ENCODE data around the gene GIPC3. TPM values are rescaled to one million over a fixed set of nuclear protein-coding genes. Genes with fewer than 3 reads are reported as not detected.

GIPC3 gene
- total and polyA plus RNA-seq, 5 donors = 0.89 to 2.1 (median 1.2) TPM

GRCh38 chr19:3631053-3631861, 46.0 kb downstream of the GIPC3 start:
- 91% methylated on average over 43 of the region's 43 CpGs for WGBS
- Histone ChIP-seq H3K27ac (ENCODE audit: low read length) (no peak overlapping the region), H3K27me3 (ENCODE audit: control insufficient read depth, insufficient read depth) (no peaks in the 10 kb centered on the region), H3K4me3 (ENCODE audit: low read length) (no peak overlapping the region), H3K9me3 (ENCODE audit: control insufficient read depth, low read length) (no peaks in the 10 kb centered on the region), H3K4me1 (ENCODE audit: control insufficient read depth, insufficient read depth, low read length) (no peaks in the 10 kb centered on the region)
- DNase-seq = peak in 1 of 3 donors; percentile 59
- ATAC-seq = no peak
- intact Hi-C loops (cut with DNase I) = no loop called here

GRCh38 chr19:3632098-3632497, 46.8 kb downstream of the GIPC3 start:
- Histone ChIP-seq H3K4me1 (ENCODE audit: control insufficient read depth, insufficient read depth, low read length) (no peaks in the 10 kb centered on the region), H3K27ac (ENCODE audit: low read length) (no peak overlapping the region), H3K9me3 (ENCODE audit: control insufficient read depth, low read length) (no peaks in the 10 kb centered on the region), H3K27me3 (ENCODE audit: control insufficient read depth, insufficient read depth) (no peaks in the 10 kb centered on the region), H3K4me3 (ENCODE audit: low read length) (no peak overlapping the region)
- ATAC-seq (no peak), DNase-seq (peak in 1 of 3 donors; percentile 53)
- intact Hi-C loops (cut with DNase I) = no loop called here
- 84% methylated on average over 16 of the region's 16 CpGs for WGBS

- H3K4me3 ChIP-seq (ENCODE audit: low read length) = no peak overlapping the region
- DNase-seq (peak in 1 of 3 donors; percentile 61), ATAC-seq (no peak)
- 88% methylated on average over 50 of the region's 50 CpGs for WGBS
- no peaks in the 10 kb centered on the region for H3K9me3 ChIP-seq (ENCODE audit: control insufficient read depth, low read length)
- intact Hi-C loops (cut with DNase I) = no loop called here
- H3K27ac ChIP-seq (ENCODE audit: low read length) = no peak overlapping the region
- no peaks in the 10 kb centered on the region for H3K27me3 ChIP-seq (ENCODE audit: control insufficient read depth, insufficient read depth)
- no peaks in the 10 kb centered on the region for H3K4me1 ChIP-seq (ENCODE audit: control insufficient read depth, insufficient read depth, low read length)
These were observed 47.7 kb downstream of the GIPC3 start for GRCh38 chr19:3632739-3633558.

- intact Hi-C loops (cut with DNase I) = no loop called here
- Histone ChIP-seq H3K9me3 (ENCODE audit: control insufficient read depth, low read length) (no peaks in the 10 kb centered on the region), H3K27ac (ENCODE audit: low read length) (no peak overlapping the region), H3K27me3 (ENCODE audit: control insufficient read depth, insufficient read depth) (no peaks in the 10 kb centered on the region), H3K4me3 (ENCODE audit: low read length) (no peak overlapping the region), H3K4me1 (ENCODE audit: control insufficient read depth, insufficient read depth, low read length) (no peaks in the 10 kb centered on the region)
- ATAC-seq (no peak), DNase-seq (peak in 1 of 3 donors; percentile 53)
- 90% methylated on average over 22 of the region's 22 CpGs for WGBS
These were observed 48.3 kb downstream of the GIPC3 start for GRCh38 chr19:3633559-3633988.

GRCh38 chr19:3634496-3635045, 49.3 kb downstream of the GIPC3 start:
- no peaks in the 10 kb centered on the region for H3K27me3 ChIP-seq (ENCODE audit: control insufficient read depth, insufficient read depth)
- no peak overlapping the region for H3K4me3 ChIP-seq (ENCODE audit: low read length)
- no peaks in the 10 kb centered on the region for H3K9me3 ChIP-seq (ENCODE audit: control insufficient read depth, low read length)
- ATAC-seq = no peak
- intact Hi-C loops (cut with DNase I) = no loop called here
- no peak overlapping the region for H3K27ac ChIP-seq (ENCODE audit: low read length)
- DNase-seq = no peak
- no peaks in the 10 kb centered on the region for H3K4me1 ChIP-seq (ENCODE audit: control insufficient read depth, insufficient read depth, low read length)
- 95% methylated on average over 19 of the region's 19 CpGs for WGBS

- WGBS = 89% methylated on average over 20 of the region's 20 CpGs
- H3K27me3 ChIP-seq (ENCODE audit: control insufficient read depth, insufficient read depth) = no peaks in the 10 kb centered on the region
These were observed 51.2 kb downstream of the GIPC3 start for GRCh38 chr19:3636506-3636905.

GRCh38 chr19:3636962-3637361, 51.7 kb downstream of the GIPC3 start:
- intact Hi-C loops (cut with DNase I) = no loop called here
- Histone ChIP-seq H3K4me3 (ENCODE audit: low read length) (no peak overlapping the region), H3K27ac (ENCODE audit: low read length) (no peak overlapping the region), H3K9me3 (ENCODE audit: control insufficient read depth, low read length) (no peaks in the 10 kb centered on the region), H3K4me1 (ENCODE audit: control insufficient read depth, insufficient read depth, low read length) (no peaks in the 10 kb centered on the region), H3K27me3 (ENCODE audit: control insufficient read depth, insufficient read depth) (no peaks in the 10 kb centered on the region)
- no peak for ATAC-seq
- 94% methylated on average over 20 of the region's 20 CpGs for WGBS
- DNase-seq = peak in 1 of 3 donors; percentile 62

More at GRCh38 chr19:3636506-3636905, 51.2 kb downstream of the GIPC3 start:
- H3K4me3 ChIP-seq (ENCODE audit: low read length) = no peak overlapping the region
- H3K9me3 ChIP-seq (ENCODE audit: control insufficient read depth, low read length) = no peaks in the 10 kb centered on the region
- H3K27ac ChIP-seq (ENCODE audit: low read length) = no peak overlapping the region
- intact Hi-C loops (cut with DNase I) = no loop called here
- ATAC-seq (no peak), DNase-seq (peak in 1 of 3 donors; percentile 46)
- H3K4me1 ChIP-seq (ENCODE audit: control insufficient read depth, insufficient read depth, low read length) = no peaks in the 10 kb centered on the region

- 92% methylated on average over 23 of the region's 23 CpGs for WGBS
- H3K4me1 ChIP-seq (ENCODE audit: control insufficient read depth, insufficient read depth, low read length) = no peaks in the 10 kb centered on the region
These were observed 52.3 kb downstream of the GIPC3 start for GRCh38 chr19:3637621-3638020.

GRCh38 chr19:3638208-3639193, 53.2 kb downstream of the GIPC3 start:
- DNase-seq = no peak
- intact Hi-C loops (cut with DNase I) = no loop called here
- WGBS = 91% methylated on average over 55 of the region's 55 CpGs
- no peak overlapping the region for H3K4me3 ChIP-seq (ENCODE audit: low read length)
- H3K27me3 ChIP-seq (ENCODE audit: control insufficient read depth, insufficient read depth) = no peaks in the 10 kb centered on the region
- H3K4me1 ChIP-seq (ENCODE audit: control insufficient read depth, insufficient read depth, low read length) = no peaks in the 10 kb centered on the region
- H3K9me3 ChIP-seq (ENCODE audit: control insufficient read depth, low read length) = no peaks in the 10 kb centered on the region
- H3K27ac ChIP-seq (ENCODE audit: low read length) = no peak overlapping the region
- ATAC-seq = no peak

More at GRCh38 chr19:3637621-3638020, 52.3 kb downstream of the GIPC3 start:
- DNase-seq (peak in 1 of 3 donors; percentile 50), ATAC-seq (no peak)
- intact Hi-C loops (cut with DNase I) = no loop called here
- H3K27me3 ChIP-seq (ENCODE audit: control insufficient read depth, insufficient read depth) = no peaks in the 10 kb centered on the region
- H3K27ac ChIP-seq (ENCODE audit: low read length) = no peak overlapping the region
- H3K4me3 ChIP-seq (ENCODE audit: low read length) = no peak overlapping the region
- H3K9me3 ChIP-seq (ENCODE audit: control insufficient read depth, low read length) = no peaks in the 10 kb centered on the region

- no peak overlapping the region for H3K4me3 ChIP-seq (ENCODE audit: low read length)
- H3K27me3 ChIP-seq (ENCODE audit: control insufficient read depth, insufficient read depth) = no peaks in the 10 kb centered on the region
- H3K9me3 ChIP-seq (ENCODE audit: control insufficient read depth, low read length) = no peaks in the 10 kb centered on the region
- 96% methylated on average over 13 of the region's 13 CpGs for WGBS
- no peak overlapping the region for H3K27ac ChIP-seq (ENCODE audit: low read length)
- intact Hi-C loops (cut with DNase I) = no loop called here
- DNase-seq = no peak
- ATAC-seq = no peak
- H3K4me1 ChIP-seq (ENCODE audit: control insufficient read depth, insufficient read depth, low read length) = no peaks in the 10 kb centered on the region
These were observed 54.2 kb downstream of the GIPC3 start for GRCh38 chr19:3639479-3639878.

All from right cardiac atrium (tissue), 5 donors.